Neural progenitor cell (in vitro differentiated cells): ENCODE data around the gene UQCRH. TPM values are rescaled to one million over a fixed set of nuclear protein-coding genes. Genes with fewer than 3 reads are reported as not detected.
"Not testable (repeated sequence)": the region's sequence is repeated elsewhere in the genome, so short reads cannot be mapped to it uniquely, and the experiment has no call there.

Experiments
- DNase-seq: peaks from one replicate; pipeline ENCODE4 v3.0.0-alpha.2; 2016; ENCODE audit warnings: low spot score
- H2AFZ ChIP-seq: fragments of 200-600 bp; sonication (generic); replicated peaks from 2 replicates; pipeline ENCODE4 v1.6.1; 2016; ENCODE audit warnings: antibody characterized with exemption
- H3F3A ChIP-seq: fragments of 200-600 bp; sonication (generic); 2 replicates; pipeline ENCODE4 v1.6.1; 2016; ENCODE audit warnings: antibody characterized with exemption, low read depth
- H3K27ac ChIP-seq: fragments of 200-600 bp; sonication (generic); 2 replicates; pipeline ENCODE4 v1.5.1; 2016; ENCODE audit warnings: mild to moderate bottlenecking
- H3K27me3 ChIP-seq: fragments of 200-600 bp; sonication (generic); 2 replicates; pipeline ENCODE4 v1.6.1; 2016; ENCODE audit warnings: mild to moderate bottlenecking, moderate library complexity
- H3K36me3 ChIP-seq: fragments of 200-600 bp; sonication (generic); 2 replicates; pipeline ENCODE4 v1.5.1; 2016
- H3K4me1 ChIP-seq: fragments of 200-600 bp; sonication (generic); 2 replicates; pipeline ENCODE4 v1.6.1; 2016; ENCODE audit warnings: mixed run types
- H3K4me2 ChIP-seq: fragments of 200-600 bp; sonication (generic); 2 replicates; pipeline ENCODE4 v1.6.1; 2016
- H3K4me3 ChIP-seq: fragments of 200-600 bp; sonication (generic); 2 replicates; pipeline ENCODE4 v1.5.1; 2016
- H3K79me2 ChIP-seq: fragments of 200-600 bp; sonication (generic); 2 replicates; pipeline ENCODE4 v1.6.1; 2016; ENCODE audit warnings: low read depth
- H3K9ac ChIP-seq: fragments of 200-600 bp; sonication (generic); 2 replicates; pipeline ENCODE4 v1.6.1; 2016
- H3K9me3 ChIP-seq: fragments of 200-600 bp; sonication (generic); 2 replicates; pipeline ENCODE4 v1.5.1; 2016; ENCODE audit warnings: low read depth
- H4K20me1 ChIP-seq: fragments of 200-600 bp; sonication (generic); 2 replicates; pipeline ENCODE4 v1.6.1; 2016; ENCODE audit warnings: low read depth
- H3K27ac Mint-ChIP-seq: 3 replicates; pipeline ENCODE4 v1.8.0; 2021; ENCODE audit warnings: mixed read lengths
- H3K27me3 Mint-ChIP-seq: 2 replicates; pipeline ENCODE4 v1.8.0; 2022; ENCODE audit warnings: low read depth, mild to moderate bottlenecking, inconsistent platforms, moderate library complexity, mixed read lengths; ENCODE audit not compliant: insufficient read depth
- H3K36me3 Mint-ChIP-seq: 3 replicates; pipeline ENCODE4 v1.8.0; 2021; ENCODE audit warnings: mixed read lengths
- H3K4me1 Mint-ChIP-seq: 3 replicates; pipeline ENCODE4 v1.8.0; 2021; ENCODE audit warnings: mixed read lengths
- H3K4me3 Mint-ChIP-seq: 3 replicates; pipeline ENCODE4 v1.8.0; 2021; ENCODE audit warnings: mild to moderate bottlenecking, moderate library complexity, mixed read lengths
- H3K9me3 Mint-ChIP-seq: 3 replicates; pipeline ENCODE4 v1.8.0; 2020; ENCODE audit warnings: mixed read lengths
- CTCF ChIP-seq: fragments of 200-600 bp; sonication (generic); IDR thresholded peaks from 2 replicates; pipeline ENCODE4 v1.5.1; 2017; ENCODE audit warnings: antibody characterized with exemption, mild to moderate bottlenecking
- EZH2 ChIP-seq: fragments of 200-600 bp; sonication (generic); IDR thresholded peaks from 2 replicates; pipeline ENCODE4 v1.6.1; 2017; ENCODE audit warnings: antibody characterized with exemption, mild to moderate bottlenecking, moderate library complexity
- EZH2phosphoT487 ChIP-seq: fragments of 200-600 bp; sonication (generic); IDR thresholded peaks from 2 replicates; pipeline ENCODE4 v1.6.1; 2017; ENCODE audit warnings: antibody characterized with exemption
- total RNA-seq: library from RNA; depleted of rRNA; stranded (reverse); fragments of >200 nt; gene quantifications from 2 replicates; pipeline ENCODE4 v1.2.3, GENCODE V29; 2015; ENCODE audit warnings: low replicate concordance

UQCRH gene
- total RNA-seq, 1 donor from 2014 or later, result 872 TPM

- Mint-ChIP-seq H3K4me1 (peaks cover 8% of the 10 kb centered on the region), H3K27ac (no peak overlapping the region), H3K4me3 (no peak overlapping the region), H3K27me3 (no peaks in the 10 kb centered on the region), H3K9me3 (no peaks in the 10 kb centered on the region), H3K36me3 (peaks cover 26% of the 10 kb centered on the region)
- peaks cover 23% of the 10 kb centered on the region for H3F3A ChIP-seq
- H3K27ac ChIP-seq, result peak overlapping the region; percentile 79
- DNase-seq, result peak; percentile 11
- H3K36me3 ChIP-seq, result no peaks in the 10 kb centered on the region
- H2AFZ ChIP-seq, result no peak overlapping the region
- H3K4me3 ChIP-seq, result no peak overlapping the region
- no peaks in the 10 kb centered on the region for H3K27me3 ChIP-seq
- peaks cover 12% of the 10 kb centered on the region for H4K20me1 ChIP-seq
- no peak overlapping the region for H3K9ac ChIP-seq
- H3K4me2 ChIP-seq, result peak overlapping the region; percentile 72
- TF ChIP-seq CTCF (no peak), EZH2 (no peak), EZH2phosphoT487 (no peak)
- no peaks in the 10 kb centered on the region for H3K9me3 ChIP-seq
- no peaks in the 10 kb centered on the region for H3K79me2 ChIP-seq
- peaks cover 23% of the 10 kb centered on the region for H3K4me1 ChIP-seq
Measured at GRCh38 chr1:46363121-46363520, 59.6 kb downstream of the UQCRH start.

DNA sequence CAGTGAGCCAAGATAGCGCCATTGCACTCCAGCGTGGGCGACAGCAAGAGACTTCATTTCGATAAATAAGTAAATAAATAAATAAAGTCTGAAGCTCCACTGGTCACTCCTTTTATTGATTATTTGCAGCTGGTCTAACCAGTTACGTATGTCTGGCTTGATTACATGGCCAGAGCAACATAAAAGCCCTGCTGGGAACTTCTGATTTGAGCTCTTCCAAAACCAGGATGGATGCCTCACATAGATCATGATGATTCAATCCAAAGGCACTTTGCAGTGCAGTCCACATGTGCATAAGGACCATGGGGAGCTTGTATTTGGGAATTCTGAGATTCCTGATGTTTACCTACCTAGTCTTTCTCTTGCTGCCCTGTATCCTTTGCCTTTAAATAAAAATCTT, 61.1 kb downstream of the UQCRH start:
- Mint-ChIP-seq H3K9me3 (no peaks in the 10 kb centered on the region), H3K36me3 (peaks cover 23% of the 10 kb centered on the region), H3K4me3 (no peak overlapping the region), H3K27me3 (no peaks in the 10 kb centered on the region), H3K4me1 (peaks cover 8% of the 10 kb centered on the region), H3K27ac (no peak overlapping the region)
- Histone ChIP-seq H3K9ac (no peak overlapping the region), H3K4me2 (no peak overlapping the region), H3K36me3 (no peaks in the 10 kb centered on the region), H3K4me1 (peaks cover 23% of the 10 kb centered on the region), H3K9me3 (no peaks in the 10 kb centered on the region), H3K4me3 (no peak overlapping the region), H4K20me1 (peaks cover 12% of the 10 kb centered on the region), H3K79me2 (no peaks in the 10 kb centered on the region), H2AFZ (no peak overlapping the region), H3F3A (peaks cover 23% of the 10 kb centered on the region), H3K27ac (no peak overlapping the region), H3K27me3 (no peaks in the 10 kb centered on the region)
- no peak for DNase-seq
- TF ChIP-seq CTCF (no peak), EZH2phosphoT487 (no peak), EZH2 (no peak)

GRCh38 chr1:46365796-46366195, 62.3 kb downstream of the UQCRH start:
- H3K27ac Mint-ChIP-seq, H3K9me3 ChIP-seq, H3K79me2 ChIP-seq, H3K36me3 ChIP-seq, H3K4me1 Mint-ChIP-seq, H3K27me3 ChIP-seq, H3K27ac ChIP-seq, H2AFZ ChIP-seq, H3K4me3 Mint-ChIP-seq, H3K4me2 ChIP-seq, H3K9ac ChIP-seq, DNase-seq, H3K9me3 Mint-ChIP-seq, H3K4me3 ChIP-seq, H3K27me3 Mint-ChIP-seq: not testable (repeated sequence)
- peaks cover 23% of the 10 kb centered on the region for H3F3A ChIP-seq
- peaks cover 23% of the 10 kb centered on the region for H3K4me1 ChIP-seq
- peaks cover 24% of the 10 kb centered on the region for H3K36me3 Mint-ChIP-seq
- peaks cover 12% of the 10 kb centered on the region for H4K20me1 ChIP-seq

Other genes starting within 250 kb of the UQCRH start
- 81.2 and 107 TPM in 2 replicates for gene PIK3R3, start 171.1 kb upstream of the UQCRH start, total RNA-seq
- not detected in 2 replicates for gene TSPAN1, start 128.6 kb upstream of the UQCRH start, total RNA-seq
- not detected in 2 replicates for gene P3R3URF, start 127.2 kb upstream of the UQCRH start, total RNA-seq
- 55.7 and 73.4 TPM in 2 replicates for gene POMGNT1, start 105.3 kb upstream of the UQCRH start, total RNA-seq
- gene LURAP1, start 100.4 kb upstream of the UQCRH start, total RNA-seq, result 4.0 and 6.2 TPM in 2 replicates
- gene RAD54L, start 55.9 kb upstream of the UQCRH start, total RNA-seq, result 22.2 and 38.2 TPM in 2 replicates
- gene LRRC41, start 82 bp upstream of the UQCRH start, total RNA-seq, result 43.1 and 86.2 TPM in 2 replicates
- gene NSUN4, start 37.1 kb downstream of the UQCRH start, total RNA-seq, result 12.4 and 17.0 TPM in 2 replicates
- gene FAAH, start 90.6 kb downstream of the UQCRH start, total RNA-seq, result 13.9 and 40.4 TPM in 2 replicates
- 0.06 and 0.56 TPM in 2 replicates for gene DMBX1, start 186.1 kb downstream of the UQCRH start, total RNA-seq
- not detected in 2 replicates for gene KNCN, start 247.9 kb downstream of the UQCRH start, total RNA-seq